NCI-H1417 (cell line): ENCODE results near the gene ZNF700.
"Not testable (repeated sequence)": the region's sequence is repeated elsewhere in the genome, so short reads cannot be mapped to it uniquely, and the experiment has no call there.

Experiments
- DNase-seq, 3 experiments: peaks; one replicate each; lab custom pipeline; 2025; lab: John Stamatoyannopoulos, UW

Gene ZNF700

GRCh38 chr19:11989112-11989456 is 64.2 kb downstream of the ZNF700 start:
- DNase-seq, result no peak

- not testable (repeated sequence) for DNase-seq
Measured at GRCh38 chr19:11991921-11992320, 67.0 kb downstream of the ZNF700 start.

- no peak for DNase-seq
Measured at GRCh38 chr19:11995174-11995573, 70.3 kb downstream of the ZNF700 start.
